Lower leg skin (tissue), 4 donors: ENCODE data around the gene MBD3L5. TPM values are rescaled to one million over a fixed set of nuclear protein-coding genes. Genes with fewer than 3 reads are reported as not detected.

Source experiments
- DNase-seq, 2 donors: peaks; one replicate each; pipeline ENCODE4 v3.0.0-alpha.2; 2019; ENCODE audit warnings: low spot score in 2 of 2
- H3K4me3 ChIP-seq: fragments of 200-600 bp; sonication (generic); 2 replicates; pipeline ENCODE4 v1.5.1; 2017; ENCODE audit warnings: mild to moderate bottlenecking, low read depth; ENCODE audit not compliant: poor library complexity, severe bottlenecking
- POLR2A ChIP-seq, 2 donors: fragments of 450-650 bp; IDR thresholded peaks; one replicate each; pipeline ENCODE4 v1.6.1; 2016 to 2017; ENCODE audit warnings: antibody characterized with exemption in 2 of 2, mild to moderate bottlenecking in 1 of 2, moderate library complexity in 1 of 2
- WGBS, 2 donors: methylation state at CpG; one replicate each; pipeline ENCODE4 v1.1.5; 2018; 5-methylcytosine and 5-hydroxymethylcytosine counted together
- intact Hi-C: fragments of 100-400 bp; cut with DNase I; formaldehyde crosslinking; loops from one replicate; pipeline ENCODE4 v1.15.0; 2023; ENCODE audit warnings: low total_unique reads
- total RNA-seq, 4 donors: library from RNA; depleted of rRNA; stranded (reverse); fragments of >200 nt; gene quantifications; one replicate each; pipeline ENCODE4 v1.1.0, GENCODE V29; 2016
- TF ChIP-seq, protein P1 (sequence below), 3 donors: fragments of 450-650 bp; IDR thresholded peaks; one replicate each; pipeline ENCODE4 v1.5.1; 2016; ENCODE audit warnings: antibody characterized with exemption in 3 of 3, mild to moderate bottlenecking in 3 of 3, moderate library complexity in 2 of 3

Gene MBD3L5
- total RNA-seq, 4 donors from 2014 or later: not detected

DNA sequence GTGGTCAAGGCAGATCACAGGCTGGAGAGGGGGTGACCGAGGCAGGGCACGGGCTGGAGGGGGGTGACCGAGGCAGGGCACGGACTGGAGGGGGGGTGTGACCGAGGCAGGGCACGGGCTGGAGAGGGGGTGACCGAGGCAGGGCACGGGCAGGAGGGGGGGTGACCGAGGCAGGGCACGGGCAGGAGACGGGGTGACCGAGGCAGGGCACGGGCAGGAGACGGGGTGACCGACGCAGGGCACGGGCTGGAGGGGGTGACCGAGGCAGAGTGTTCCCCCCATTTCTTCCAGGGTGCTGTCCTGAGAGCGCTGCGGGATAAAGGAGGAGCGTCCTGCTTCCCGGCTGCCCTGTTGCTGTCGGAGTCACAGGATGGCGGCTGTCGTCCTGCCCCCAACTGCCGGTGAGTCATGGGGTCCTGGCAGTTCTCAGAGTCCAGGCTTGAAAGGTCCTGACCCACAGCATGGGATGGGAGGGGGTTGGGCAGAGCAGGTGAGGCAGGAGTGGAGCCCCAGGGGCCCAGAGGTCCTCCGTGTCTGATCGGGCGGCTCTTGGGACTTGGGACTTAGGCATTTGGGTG lies 44.4 kb downstream of the MBD3L5 start:
- DNase-seq: no peak
- no peak for TF ChIP-seq POLR2A (IDR thresholded peaks at IDR 0.05)
- TF ChIP-seq, protein P1, sequence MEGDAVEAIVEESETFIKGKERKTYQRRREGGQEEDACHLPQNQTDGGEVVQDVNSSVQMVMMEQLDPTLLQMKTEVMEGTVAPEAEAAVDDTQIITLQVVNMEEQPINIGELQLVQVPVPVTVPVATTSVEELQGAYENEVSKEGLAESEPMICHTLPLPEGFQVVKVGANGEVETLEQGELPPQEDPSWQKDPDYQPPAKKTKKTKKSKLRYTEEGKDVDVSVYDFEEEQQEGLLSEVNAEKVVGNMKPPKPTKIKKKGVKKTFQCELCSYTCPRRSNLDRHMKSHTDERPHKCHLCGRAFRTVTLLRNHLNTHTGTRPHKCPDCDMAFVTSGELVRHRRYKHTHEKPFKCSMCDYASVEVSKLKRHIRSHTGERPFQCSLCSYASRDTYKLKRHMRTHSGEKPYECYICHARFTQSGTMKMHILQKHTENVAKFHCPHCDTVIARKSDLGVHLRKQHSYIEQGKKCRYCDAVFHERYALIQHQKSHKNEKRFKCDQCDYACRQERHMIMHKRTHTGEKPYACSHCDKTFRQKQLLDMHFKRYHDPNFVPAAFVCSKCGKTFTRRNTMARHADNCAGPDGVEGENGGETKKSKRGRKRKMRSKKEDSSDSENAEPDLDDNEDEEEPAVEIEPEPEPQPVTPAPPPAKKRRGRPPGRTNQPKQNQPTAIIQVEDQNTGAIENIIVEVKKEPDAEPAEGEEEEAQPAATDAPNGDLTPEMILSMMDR (IDR thresholded peaks at IDR 0.05): no peak
- intact Hi-C loops: no loop called here
- no peak overlapping the region for H3K4me3 ChIP-seq
- 97 to 98% methylated on average over 29 of the region's 29 CpGs for WGBS, 2 donors

DNA sequence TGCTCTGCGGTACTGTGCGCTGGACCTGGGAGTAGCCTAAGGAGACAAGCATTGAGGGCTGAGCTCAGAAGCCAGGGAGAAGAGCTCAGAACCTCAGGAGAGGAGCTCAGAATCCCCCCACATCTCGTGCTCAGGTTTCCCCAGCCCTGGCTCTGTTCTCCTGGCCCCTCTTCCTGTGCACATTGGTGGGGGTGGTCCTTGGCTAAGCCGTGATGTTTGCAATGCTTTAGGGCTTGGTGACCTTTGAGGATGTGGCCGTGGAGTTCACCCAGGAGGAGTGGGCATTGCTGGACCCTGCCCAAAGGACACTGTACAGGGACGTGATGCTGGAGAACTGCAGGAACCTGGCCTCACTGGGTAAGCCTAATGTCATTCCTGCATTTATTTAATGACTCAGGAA lies 45.8 kb downstream of the MBD3L5 start:
- intact Hi-C loops: no loop called here
- DNase-seq: no peak
- TF ChIP-seq POLR2A (IDR thresholded peaks at IDR 0.05): no peak
- TF ChIP-seq, protein P1 (IDR thresholded peaks at IDR 0.05): no peak
- WGBS, 2 donors: 96 to 97% methylated on average over 6 of the region's 6 CpGs
- no peak overlapping the region for H3K4me3 ChIP-seq

DNA sequence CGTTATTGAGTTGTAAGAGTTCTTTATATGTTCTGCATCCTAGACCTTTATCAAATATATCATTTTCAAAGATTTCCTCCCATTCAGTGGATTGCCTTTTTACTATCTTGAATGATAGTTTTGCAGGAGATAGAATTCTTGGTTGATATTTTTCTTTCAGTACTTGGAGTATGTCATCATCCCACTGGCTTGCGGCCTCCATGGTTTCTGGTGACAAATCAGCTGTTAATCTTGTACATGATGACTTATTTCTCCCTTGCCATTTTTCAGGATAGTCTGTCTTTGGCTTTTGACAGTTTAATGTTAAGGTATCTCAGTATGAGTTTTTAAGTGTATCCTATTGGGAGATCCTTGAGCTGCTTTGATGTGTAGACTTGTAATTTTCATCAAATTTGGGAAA lies 47.6 kb downstream of the MBD3L5 start:
- TF ChIP-seq, protein P1 (IDR thresholded peaks at IDR 0.05): no peak
- TF ChIP-seq POLR2A (IDR thresholded peaks at IDR 0.05): no peak
- 95 to 98% methylated on average over 2 of the region's 2 CpGs for WGBS, 2 donors
- no peak for DNase-seq
- intact Hi-C loops: no loop called here
- no peak overlapping the region for H3K4me3 ChIP-seq

Other genes starting within 250 kb of the MBD3L5 start
- under 1 TPM in 1 of 4 donors, not detected in 3; 0.25 TPM for gene ADGRE1, start 143.0 kb upstream of the MBD3L5 start, total RNA-seq
- gene MBD3L2B, start 9.1 kb upstream of the MBD3L5 start, total RNA-seq: not detected
- gene MBD3L4, start 9.6 kb downstream of the MBD3L5 start, total RNA-seq: not detected
- gene MBD3L2, start 18.7 kb downstream of the MBD3L5 start, total RNA-seq: not detected
- gene MBD3L3, start 28.1 kb downstream of the MBD3L5 start, total RNA-seq: not detected
- gene ZNF557, start 39.1 kb downstream of the MBD3L5 start, total RNA-seq: 10 to 100 TPM in 1 of 4 donors, 1 to 10 TPM in 3; 7.0 to 11.3 (median 9.4) TPM